Activated CD4-positive, alpha-beta T cell treated with anti-CD3 and anti-CD28 coated beads, Interleukin-2, amount 50 U/mL, for 1 hour (primary cell): ENCODE results near the gene CYP19A1.

ENCODE experiments used
- DNase-seq: peaks from one replicate; pipeline ENCODE4 v3.0.0-alpha.2; 2020

The CYP19A1 gene

DNA sequence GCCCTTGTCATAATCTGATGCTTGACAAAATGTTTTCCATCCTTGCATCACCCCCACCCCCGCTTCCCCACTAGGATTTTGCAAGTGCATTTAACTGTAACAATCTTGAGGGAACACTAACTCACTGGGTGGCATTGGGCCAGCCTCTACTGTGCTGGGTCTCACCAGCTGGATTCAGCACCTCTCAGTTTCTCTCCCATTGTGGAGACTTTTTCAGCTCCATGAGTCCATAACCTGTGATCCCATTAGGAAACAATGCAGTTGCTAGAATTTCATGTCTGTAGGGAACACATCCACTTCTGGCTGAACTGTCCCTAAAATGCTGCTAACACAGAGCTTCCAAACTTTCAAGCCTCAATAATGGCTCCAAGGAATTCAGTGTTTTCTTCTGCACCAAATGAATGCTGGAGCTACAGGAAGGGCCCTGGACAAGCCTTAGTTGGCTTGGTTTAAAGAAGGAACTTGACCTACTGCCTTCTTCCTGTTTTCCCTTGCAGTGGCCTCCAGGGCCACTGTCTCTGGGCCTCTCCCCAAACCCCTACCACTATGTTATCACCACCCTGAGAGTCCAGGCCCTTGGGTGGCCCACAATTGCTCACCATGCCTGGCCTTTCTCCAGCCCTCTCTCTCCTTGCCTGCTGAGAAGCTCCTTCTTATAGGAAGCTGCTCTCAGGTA, 15.6 kb downstream of the CYP19A1 start:
- DNase-seq, result no peak

DNA sequence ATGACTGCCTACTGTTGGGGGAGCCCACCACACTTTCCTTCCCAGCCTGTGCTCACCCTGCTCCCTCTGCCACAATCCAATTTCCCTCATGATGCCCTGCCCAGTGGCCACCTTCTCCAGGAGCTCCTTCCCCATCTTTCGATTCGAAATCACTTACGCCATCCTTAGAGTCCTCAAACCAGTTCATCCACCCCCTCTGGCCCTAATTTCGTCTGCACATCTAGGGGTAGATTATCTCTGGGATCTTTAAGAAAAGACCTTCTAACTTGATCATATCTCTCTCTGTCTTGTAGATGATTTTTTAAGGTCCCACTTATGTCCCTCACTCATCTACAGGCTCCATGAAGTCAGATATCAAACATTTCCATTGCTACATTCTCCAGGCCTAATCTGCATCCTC, 17.1 kb downstream of the CYP19A1 start:
- DNase-seq, result no peak

DNA sequence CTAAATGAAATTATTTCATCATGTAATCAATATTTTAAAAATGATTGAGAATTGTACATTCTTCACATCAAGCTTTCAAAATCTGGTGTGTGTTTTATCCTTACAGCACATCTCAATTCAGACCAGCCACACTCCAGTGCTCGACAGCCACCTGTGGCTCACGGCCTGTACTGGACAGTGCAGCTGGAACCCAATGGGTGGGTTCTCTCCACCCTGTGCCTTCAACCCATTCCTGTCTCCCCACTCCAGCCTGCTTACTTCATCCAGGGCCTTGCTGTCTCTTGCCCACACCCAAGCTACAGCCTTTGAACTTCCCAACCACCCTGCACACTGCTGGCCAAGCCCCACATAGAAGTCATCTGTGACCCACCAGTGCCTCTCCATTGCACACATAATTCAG, 17.6 kb downstream of the CYP19A1 start:
- no peak for DNase-seq

DNA sequence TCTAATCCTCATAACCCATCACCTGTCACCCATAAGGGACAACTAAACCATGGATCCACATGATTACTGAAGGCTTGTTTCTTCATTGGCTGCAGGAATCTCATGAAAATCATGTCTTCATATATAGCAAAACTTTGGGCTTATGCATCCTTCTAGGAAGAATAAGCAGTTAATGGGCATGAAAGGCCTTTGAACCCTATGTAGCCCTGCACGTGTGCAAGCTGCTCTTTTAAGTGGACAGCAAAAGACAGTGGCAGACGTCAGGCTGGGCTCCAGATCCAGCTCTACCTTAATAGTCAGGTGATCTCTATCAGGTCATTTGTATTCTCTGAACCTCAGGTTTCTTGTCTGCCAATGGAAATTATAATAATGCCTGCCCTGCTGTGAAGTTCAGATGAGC, 18.9 kb downstream of the CYP19A1 start:
- DNase-seq, result no peak

DNA sequence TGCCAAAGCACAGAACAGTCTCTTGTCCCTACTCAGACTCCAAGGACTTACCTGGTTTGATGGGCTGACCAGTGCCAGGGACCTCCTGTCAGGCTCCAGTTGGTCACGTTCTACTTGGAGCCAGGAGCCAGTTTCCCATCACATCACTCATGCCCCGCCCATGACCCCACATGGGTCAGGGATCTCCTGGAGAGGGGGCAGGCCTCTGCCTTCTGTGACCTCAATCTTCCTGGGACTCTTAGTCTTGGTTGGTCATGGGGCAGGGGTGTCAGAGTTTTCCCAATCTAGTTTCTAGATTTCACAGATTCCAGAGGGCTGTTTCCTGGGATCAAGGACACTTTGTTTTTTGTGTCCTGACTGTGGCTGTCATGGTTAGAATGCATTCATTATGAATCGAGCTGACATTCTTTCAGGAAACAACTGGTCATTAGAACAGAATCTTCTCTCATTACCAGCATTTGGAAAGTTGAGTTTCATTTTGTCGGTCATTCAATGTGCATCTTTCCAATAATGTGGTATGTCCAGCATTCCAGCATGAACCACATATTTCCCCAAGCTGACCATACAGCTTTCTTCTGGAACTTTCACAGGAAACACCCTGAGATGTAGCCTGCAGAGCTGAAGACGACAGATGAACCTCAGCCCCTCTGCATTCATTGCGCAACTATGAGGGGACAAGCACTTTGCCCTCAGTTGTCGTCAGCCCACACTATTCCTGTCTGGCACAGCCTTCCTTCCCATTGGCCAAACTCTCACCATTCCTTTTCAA, 19.8 kb downstream of the CYP19A1 start:
- DNase-seq, result no peak

DNA sequence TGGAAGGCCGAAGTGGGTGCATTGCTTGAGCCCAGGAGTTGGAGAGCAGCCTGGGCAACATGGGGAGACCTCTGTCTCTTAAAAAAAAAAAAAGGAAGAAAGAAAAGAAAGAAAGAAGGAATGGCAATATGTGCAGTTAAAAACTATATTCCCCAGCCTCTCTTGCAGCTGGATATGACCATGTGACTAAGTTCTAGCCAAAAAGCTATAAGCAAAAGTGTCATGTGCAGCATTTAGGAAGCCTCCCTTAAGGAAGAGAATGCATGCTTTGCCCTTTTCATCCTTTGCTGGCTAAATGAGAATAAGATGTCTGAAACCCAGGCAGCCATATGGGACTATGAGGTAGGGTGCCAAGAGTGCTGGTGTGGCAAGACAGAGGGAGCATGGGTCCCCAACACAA, 21.8 kb downstream of the CYP19A1 start:
- DNase-seq, result no peak

DNA sequence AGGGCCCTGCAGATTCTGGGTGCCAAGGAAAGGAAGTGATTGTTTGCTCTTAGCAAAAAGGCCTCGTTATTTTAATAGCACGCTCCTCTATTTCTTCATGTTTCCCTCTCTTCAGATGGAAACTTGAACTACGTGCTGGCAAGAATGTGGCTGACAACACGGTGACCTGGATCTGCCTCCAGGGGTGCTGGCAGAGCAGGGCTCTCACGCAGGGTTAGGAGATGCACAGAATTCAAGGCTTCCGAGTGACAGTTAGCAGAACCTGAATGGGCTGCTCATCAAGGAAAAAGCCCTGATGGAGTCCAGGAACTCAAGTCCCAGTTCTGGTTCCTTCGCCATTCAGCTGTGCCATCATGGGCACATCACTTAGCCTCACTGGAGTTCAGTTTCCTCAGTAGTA, 22.7 kb downstream of the CYP19A1 start:
- no peak for DNase-seq

DNA sequence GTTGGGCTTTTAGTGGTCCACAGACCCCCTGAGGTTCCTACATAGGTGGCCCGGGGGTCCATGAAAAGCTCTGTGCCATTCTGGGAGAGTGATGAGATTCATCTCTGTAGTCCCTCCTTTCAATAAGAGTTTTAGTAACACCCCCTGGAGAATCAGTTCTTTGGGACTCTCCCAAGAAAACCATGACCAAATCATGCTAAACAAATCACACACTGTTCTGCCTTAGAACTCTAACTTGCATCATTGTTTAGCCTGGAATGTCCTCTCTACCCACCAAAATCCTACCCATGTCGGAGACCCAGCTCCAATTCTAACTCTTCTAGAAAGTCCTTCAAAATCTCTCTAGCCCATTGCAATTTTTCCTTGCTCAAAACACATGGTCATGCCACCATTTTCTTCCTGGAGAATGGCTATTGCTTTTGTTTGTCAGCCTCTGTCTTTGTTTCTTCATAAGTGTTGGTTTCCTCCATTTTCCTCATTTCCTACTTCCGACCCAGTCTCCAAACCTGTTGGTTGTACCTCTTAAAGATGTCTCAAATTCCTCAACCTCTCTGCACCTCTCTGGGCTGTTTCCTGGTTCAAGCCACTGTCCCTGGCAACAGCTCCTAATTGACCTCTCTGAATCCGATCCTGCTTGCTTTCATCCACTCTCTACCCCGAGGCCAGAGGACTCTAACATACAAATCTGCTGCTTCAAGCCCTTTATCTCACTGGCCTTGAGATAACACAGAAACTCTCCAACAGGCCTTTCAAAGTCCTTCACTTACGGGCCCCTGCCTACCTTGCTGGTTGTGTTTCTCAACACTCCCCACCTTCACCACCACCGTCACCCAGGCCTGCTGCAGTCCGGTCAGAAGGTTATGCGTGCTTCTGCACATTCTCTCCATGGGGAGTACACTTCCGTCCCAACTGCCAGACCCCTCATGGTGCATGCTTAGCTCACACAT, 23.7 kb downstream of the CYP19A1 start:
- no peak for DNase-seq

DNA sequence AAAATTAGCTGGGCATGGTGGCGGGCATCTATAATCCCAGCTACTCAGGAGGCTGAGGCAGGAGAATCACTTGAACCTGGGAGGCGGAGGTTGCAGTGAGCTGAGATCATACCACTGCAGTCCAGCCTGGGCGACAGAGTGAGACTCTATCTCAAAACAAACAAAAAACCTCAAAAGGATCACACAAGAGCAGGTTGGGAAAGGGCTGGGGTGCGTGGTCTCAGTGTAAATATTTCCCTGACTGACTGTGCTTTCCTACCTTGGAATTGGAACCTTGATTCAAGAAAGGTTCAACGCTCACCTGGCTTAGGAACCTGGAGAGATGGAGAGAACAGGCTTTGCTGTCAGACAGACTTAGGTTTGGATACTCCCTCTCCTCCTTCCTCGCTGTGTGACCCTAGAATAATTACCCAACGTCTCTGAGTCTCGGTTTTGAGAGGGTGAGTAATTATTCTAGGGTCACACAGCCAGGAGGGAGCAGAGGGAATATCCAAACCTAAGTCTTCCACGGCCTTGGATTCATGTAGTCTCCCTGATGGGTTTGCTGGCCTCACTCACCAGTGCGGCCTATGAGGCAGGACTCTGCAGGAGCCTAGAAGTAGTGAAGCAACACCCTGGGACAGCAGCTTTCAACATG, 24.6 kb downstream of the CYP19A1 start:
- no peak for DNase-seq

DNA sequence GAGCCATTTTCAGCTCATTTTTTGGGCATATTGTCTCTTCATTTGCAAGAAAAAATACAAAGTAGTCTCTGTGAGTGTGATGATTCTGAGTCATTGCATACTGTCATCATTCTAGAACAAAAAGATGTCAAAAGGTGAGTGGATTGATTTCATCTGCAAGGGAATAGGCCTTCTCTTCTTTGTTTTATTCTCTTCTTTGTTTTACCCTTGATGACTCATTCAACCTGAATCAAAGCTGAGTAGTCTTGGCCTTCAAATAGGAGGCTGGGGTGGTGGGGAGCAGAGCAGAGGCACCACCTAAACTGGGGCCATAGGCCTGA, 25.4 kb downstream of the CYP19A1 start:
- no peak for DNase-seq

DNA sequence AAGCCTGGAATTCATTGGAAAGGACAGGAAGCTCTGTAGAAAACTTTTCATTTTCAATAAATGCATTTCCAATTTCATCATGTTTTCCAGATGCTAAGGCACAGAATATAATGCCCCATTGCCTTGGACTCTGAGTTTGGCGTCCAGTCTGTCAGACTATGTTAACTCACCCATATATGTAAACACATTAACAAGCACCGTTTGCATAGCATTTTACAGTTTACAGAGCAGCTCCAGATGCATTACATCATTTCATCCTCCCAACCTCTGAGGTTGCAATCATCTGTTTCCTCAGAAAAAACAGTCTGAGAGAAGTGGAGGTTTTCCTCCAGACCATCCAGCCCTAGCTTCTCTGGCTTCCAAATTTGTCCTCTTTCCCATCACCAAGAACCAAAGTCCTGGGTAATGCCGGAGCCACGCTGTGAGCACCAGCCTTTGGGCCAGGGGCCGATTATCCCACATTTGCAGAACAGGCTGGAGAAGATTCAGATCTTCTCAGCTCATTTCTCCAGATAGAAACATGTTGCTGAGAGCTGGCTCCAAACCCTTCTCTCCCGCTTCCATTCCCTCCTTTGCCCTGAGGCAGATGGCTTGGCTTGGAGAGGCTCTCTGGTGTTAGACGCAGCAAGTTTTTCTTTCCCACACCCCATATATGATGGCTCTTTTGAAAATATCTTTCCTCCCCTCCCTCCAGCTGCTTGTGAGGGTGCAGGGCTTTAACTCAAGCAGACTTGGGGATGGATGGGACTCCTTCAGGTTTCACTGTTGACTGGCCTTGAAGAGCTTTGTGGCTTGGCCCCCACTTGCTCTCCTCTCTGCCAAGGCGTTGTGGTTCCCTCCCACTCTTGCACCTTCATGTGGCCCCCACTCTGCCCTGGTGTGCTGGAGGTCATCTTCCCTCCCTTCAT, 26.0 kb downstream of the CYP19A1 start:
- no peak for DNase-seq

DNA sequence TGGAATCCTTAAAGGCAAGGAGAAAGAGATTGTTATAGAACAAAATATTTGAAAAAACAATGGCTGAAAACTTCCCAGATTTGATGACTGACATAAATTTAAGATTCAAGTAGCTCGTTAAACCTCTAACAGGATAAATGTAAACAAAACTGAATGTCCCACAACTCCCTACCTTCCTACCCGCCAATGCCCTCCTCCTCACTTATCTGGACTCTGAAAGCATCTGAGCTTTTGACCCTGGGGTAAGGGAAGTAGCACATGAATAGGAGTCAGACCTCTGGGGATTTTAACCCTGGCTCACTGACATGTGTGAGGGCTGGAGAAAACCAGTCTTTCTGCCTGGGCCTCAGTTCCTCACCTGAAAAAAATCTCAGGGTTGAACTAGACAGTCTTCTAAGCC, 26.9 kb downstream of the CYP19A1 start:
- no peak for DNase-seq

DNA sequence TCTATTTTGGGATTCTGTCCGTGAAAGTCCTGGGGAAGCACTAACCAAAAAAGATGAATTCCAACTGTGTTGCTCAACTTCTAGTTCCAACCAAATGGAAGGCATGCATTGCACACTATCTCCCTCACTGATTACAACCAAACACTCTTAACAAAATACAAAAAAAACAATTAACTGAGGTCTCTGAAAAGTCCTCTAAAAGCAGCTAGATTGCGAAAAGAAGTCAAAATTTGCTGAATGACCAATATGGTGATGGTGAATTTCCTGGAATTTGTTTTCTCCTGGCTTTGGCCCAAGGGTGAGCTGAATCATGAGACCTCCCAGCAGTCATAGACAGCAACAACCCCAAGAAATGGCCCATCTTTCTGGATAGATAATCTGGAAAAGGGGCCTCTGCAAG, 28.3 kb downstream of the CYP19A1 start:
- DNase-seq, result no peak

DNA sequence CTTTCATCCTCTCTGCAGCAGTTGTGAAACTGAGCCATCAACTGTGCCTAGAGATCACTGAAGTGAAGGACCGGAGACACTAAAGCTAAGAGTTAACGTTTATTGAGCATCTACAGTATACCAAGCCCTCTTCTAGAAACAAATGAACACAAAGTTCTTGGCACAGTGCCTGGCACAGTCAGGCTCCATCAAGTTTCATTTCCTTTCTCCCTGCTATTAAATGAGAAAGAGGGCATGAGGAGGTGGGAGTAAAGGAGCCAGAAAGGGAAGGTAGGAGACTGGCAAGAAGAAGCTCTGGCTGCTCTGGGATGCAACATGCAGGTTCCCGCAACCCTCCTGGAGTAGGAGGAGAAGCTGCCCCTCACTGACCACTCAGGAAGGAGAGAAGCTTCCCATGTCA, 30.6 kb downstream of the CYP19A1 start:
- DNase-seq, result no peak

DNA sequence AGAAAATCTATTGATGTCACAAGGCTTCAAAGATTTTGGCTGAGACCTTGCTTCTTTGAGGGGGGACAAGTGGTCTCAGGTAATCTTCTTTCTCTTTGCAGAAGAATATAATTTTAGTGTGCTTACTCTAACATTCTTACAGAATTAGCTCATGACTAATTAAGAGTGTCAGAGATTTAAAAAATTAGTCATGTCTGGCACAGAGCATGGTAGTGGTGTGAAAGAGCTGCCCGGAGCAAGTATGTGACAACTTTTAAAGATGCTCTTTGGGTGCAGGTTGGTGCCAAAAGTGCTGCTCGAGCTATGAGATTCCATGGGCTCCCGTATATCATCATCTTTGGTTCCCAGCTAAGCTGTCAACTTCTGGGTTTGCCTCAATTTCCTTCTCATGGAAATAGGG, 31.1 kb downstream of the CYP19A1 start:
- DNase-seq, result no peak

DNA sequence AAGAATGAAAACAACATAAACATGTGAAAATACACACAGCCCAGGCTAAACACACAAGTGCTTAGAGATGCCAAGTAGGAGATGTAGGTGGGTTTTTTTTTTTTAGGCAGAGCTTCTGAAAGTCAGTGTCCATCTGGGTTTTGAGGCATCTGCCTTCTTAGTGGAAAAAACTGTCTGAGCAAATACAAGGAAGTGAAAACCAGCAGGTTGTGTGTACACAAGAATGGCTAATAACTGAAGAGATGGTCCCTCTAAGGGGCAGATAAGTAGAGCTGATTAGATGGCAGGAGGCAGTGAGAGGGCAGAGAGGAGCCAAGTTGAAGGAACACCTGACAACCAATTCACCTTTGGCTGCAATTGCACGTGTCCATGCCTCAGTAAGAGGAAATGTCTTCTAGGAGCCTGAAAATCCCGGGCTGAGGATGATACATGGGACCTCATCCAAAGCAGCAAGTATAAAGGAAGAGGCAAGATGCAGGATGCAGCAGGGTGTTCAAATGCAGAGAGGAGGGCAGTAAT, 34.9 kb downstream of the CYP19A1 start:
- no peak for DNase-seq

DNA sequence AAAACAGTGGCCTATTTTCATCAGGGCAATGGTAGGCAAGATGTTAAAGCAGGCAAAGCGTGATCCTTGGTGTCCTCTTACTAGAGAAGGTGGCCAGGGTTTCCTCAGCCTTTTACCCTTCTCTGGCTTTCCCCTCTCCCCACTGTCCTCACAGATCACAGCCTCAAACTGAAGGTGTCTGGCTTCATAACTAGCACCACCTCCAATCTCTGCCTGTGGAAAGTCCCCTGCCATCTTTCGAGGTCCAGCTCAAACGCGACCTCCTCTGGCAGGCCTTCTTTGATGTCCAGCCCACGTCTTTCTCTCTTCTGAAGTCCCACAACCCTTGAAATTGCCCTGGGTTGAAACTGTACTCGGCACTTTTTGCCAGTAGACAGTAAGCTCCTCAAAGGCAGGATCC, 35.9 kb downstream of the CYP19A1 start:
- no peak for DNase-seq

DNA sequence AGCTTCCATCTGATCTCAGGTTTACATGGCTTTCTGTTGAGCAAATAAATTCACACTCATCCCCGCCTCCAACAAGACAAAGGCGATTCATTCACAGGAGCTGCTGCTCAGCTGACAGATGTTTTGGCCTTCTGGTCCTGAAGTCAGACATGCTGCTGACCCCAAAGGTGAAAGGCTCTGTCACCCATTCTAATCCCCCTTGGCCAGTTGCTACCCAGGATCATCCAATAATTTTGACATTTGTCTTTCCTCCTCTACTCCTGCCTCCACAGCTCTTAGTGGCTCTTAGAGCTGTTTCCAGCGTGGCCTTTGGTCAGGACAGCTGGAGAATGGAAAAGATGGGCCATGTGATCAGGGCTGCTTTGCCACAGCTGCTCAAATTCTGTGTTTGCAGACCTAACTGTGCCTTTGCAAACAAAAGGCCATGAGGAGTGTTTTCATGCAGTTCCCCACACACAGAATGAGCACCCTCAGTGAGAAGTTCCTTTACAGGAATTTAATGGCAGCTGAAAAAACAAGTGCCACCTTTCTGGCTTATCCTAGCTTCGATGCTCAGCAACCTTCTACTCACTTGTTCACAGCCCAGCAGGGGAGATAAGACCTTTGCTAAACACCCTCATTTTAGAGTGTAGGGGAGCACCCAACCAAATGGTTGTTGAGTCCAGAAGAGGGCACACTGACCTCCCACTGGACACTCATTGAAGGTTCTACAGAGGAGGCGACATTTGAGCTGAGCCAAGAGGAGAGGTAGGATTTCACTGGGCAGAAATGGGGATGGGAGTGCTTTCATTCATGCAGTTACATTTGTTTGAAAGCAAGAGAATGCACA, 39.0 kb downstream of the CYP19A1 start:
- DNase-seq, result no peak

DNA sequence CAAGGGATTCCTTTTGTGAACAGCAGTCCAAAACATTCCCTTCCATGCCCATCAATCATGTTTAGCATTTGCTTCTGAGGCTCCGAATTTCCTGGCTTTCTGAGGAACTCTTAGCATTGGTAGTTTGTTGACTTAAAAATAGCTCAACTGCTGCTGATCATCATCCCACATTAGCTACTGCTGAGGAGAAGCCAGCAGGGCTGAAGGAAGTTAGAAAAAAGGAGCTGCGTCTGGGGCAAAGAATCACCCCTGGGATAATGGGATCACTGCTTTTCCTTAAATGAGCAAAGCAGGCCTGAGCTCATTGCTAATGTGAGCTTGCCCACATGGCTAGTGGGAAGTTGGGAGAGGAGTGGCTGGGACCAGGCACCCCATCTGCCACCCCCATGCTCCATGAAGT, 39.8 kb downstream of the CYP19A1 start:
- DNase-seq, result no peak

DNA sequence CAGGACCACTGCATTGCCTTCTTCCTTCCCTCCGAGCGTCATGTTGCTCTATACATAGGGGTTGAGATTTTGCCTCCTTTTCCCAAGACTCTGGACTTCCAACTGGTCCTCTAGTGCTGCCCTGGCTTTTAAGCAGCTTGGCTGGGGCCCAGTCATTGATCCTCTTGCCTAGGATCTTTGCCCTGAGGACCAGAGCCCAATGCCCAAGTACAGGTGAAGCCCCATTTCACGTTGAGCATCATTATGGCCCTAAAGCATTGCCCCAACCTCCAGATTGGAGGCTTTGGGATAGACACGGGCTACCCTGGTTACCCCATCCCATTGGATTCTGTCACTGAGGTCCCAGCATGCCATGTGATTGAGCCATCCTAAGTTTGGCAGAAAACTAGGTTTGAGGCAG, 47.7 kb downstream of the CYP19A1 start:
- DNase-seq, result no peak

DNA sequence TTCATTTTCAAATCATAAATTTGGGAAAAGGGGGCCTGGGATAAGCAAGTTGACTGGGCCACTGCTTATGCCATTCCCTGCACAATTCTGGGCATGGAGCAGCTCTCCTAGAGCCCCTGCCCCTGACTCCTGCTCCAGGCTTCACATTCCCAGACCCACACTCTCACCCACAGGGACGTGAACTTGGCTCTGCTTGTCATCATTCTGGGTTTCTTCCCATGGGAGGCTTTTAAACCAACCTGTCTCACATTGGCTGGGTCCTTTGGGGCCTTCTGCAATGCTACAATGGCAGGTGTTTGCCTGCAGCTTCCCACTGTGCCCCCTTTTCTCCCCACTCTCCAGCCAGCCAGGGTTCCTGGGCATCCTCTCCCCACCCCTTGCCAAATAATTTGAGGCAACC, 49.1 kb downstream of the CYP19A1 start:
- no peak for DNase-seq
